GM12878 (cell line): ENCODE measurements around the gene TTLL6. TPM values are rescaled to one million over a fixed set of nuclear protein-coding genes. Genes with fewer than 3 reads are reported as not detected.

Experiments used
- ATAC-seq: fragments of 200-7000 bp; cut with Tn5 transposase; 3 replicates; pipeline ENCODE4 v1.9.1; 2020; ENCODE audit warnings: mild to moderate bottlenecking, moderate library complexity
- BruUV-seq: library from RNA; stranded (reverse); fragments of 400-500 nt; replicated peaks from 2 replicates; lab custom pipeline; 2021; lab: Mats Ljungman, UMichigan
- CTCF ChIA-PET: fragments of 300-600 bp; sonication (Branson Sonifier 250); formaldehyde crosslinking; extraction: SDS; loops from one replicate; lab custom pipeline; 2021; ENCODE audit warnings: inconsistent platforms; lab: Yijun Ruan, JAX
- POLR2A ChIA-PET: fragments of 350-600 bp; formaldehyde crosslinking; extraction: SDS; loops from one replicate; lab custom pipeline; 2021; ENCODE audit warnings: inconsistent platforms; lab: Charles Lee
- RAD21 ChIA-PET: fragments of 300-600 bp; sonication (Branson Sonifier 250); formaldehyde crosslinking; loops from one replicate; lab custom pipeline; 2023; ENCODE audit warnings: antibody characterized with exemption; ENCODE audit not compliant: unreplicated experiment; lab: Charles Lee
- SMC1A ChIA-PET: fragments of 300-600 bp; sonication (Branson Sonifier 250); formaldehyde crosslinking; loops from one replicate; lab custom pipeline; 2023; ENCODE audit not compliant: unreplicated experiment, uncharacterized antibody; lab: Charles Lee
- DNase-seq: peaks from one replicate; pipeline ENCODE4 v3.0.0-alpha.2; 2011; ENCODE audit warnings: low read depth, low spot score
- FAIRE-seq: peaks from 3 replicates; lab custom pipeline; 2011; peaks lifted over from hg19 to GRCh38; lab: Jason Lieb, UNC
- H2AFZ ChIP-seq: 2 replicates; pipeline ENCODE4 v1.6.0; 2011; ENCODE audit warnings: low read depth, low read length, control low read depth; ENCODE audit not compliant: control insufficient read depth
- H3K27ac ChIP-seq: 2 replicates; pipeline ENCODE4 v1.5.1; 2011; ENCODE audit warnings: control low read depth; ENCODE audit not compliant: control insufficient read depth, insufficient read depth
- H3K27me3 ChIP-seq, 2 experiments: replicated peaks in 1 of 2; 2 replicates each; pipeline versions ENCODE4 v1.6.0 to v1.6.1; 2011; ENCODE audit warnings: low read length in 1 of 2; ENCODE audit not compliant: control insufficient read depth in 2 of 2, insufficient read depth in 2 of 2
- H3K36me3 ChIP-seq, 2 experiments: 2 replicates each; pipeline ENCODE4 v1.5.1; 2011; ENCODE audit warnings: low read length in 1 of 2; ENCODE audit not compliant: control insufficient read depth in 2 of 2, insufficient read depth in 2 of 2
- H3K4me1 ChIP-seq: 2 replicates; pipeline ENCODE4 v1.6.1; 2011; ENCODE audit warnings: mild to moderate bottlenecking, low read length, moderate library complexity, mixed read lengths; ENCODE audit not compliant: control insufficient read depth, insufficient read depth
- H3K4me2 ChIP-seq: 2 replicates; pipeline ENCODE4 v1.6.0; 2011; ENCODE audit warnings: control low read depth; ENCODE audit not compliant: control insufficient read depth, insufficient read depth
- H3K4me3 ChIP-seq: fragments of 200-600 bp; sonication (generic); 2 replicates; pipeline ENCODE4 v1.5.1; 2016
- H3K79me2 ChIP-seq: 2 replicates; pipeline ENCODE4 v1.6.0; 2011; ENCODE audit warnings: low read length; ENCODE audit not compliant: control insufficient read depth, insufficient read depth
- H3K9ac ChIP-seq: 2 replicates; pipeline ENCODE4 v1.8.0; 2011; ENCODE audit warnings: low read length, control low read depth, mixed read lengths; ENCODE audit not compliant: control insufficient read depth, insufficient read depth
- H3K9me3 ChIP-seq: replicated peaks from 3 replicates; pipeline ENCODE4 v1.5.1; 2011; ENCODE audit warnings: mild to moderate bottlenecking, low read length; ENCODE audit not compliant: control insufficient read depth, insufficient read depth
- H4K20me1 ChIP-seq: 2 replicates; pipeline ENCODE4 v1.6.0; 2011; ENCODE audit not compliant: control insufficient read depth, insufficient read depth
- BMI1 ChIP-seq: fragments of 450-650 bp; IDR thresholded peaks from 2 replicates; pipeline ENCODE4 v1.6.1; 2016; ENCODE audit warnings: mild to moderate bottlenecking, moderate library complexity, borderline replicate concordance
- CBX3 ChIP-seq: fragments of 200-600 bp; sonication (generic); IDR thresholded peaks from 2 replicates; pipeline ENCODE4 v1.6.1; 2016; ENCODE audit warnings: low read depth, borderline replicate concordance
- CREM ChIP-seq: IDR thresholded peaks from 2 replicates; pipeline ENCODE4 v1.6.1; 2014; ENCODE audit warnings: antibody characterized with exemption, low read depth
- NBN ChIP-seq: fragments of 450-650 bp; IDR thresholded peaks from 2 replicates; pipeline ENCODE4 v1.6.1; 2016
- POLR2A ChIP-seq: IDR thresholded peaks from 2 replicates; pipeline ENCODE4 v1.6.1; 2011; ENCODE audit warnings: low read depth, mild to moderate bottlenecking, low read length
- RAD51 ChIP-seq: fragments of 450-650 bp; IDR thresholded peaks from 2 replicates; pipeline ENCODE4 v1.6.1; 2016; ENCODE audit warnings: moderate library complexity, mild to moderate bottlenecking, inconsistent platforms
- RELA ChIP-seq: fragments of 450-650 bp; IDR thresholded peaks from 2 replicates; pipeline ENCODE4 v1.8.0; 2014; ENCODE audit warnings: borderline replicate concordance; ENCODE audit not compliant: partially characterized antibody
- SIX5 ChIP-seq: IDR thresholded peaks from 2 replicates; pipeline ENCODE4 v1.6.1; 2011; ENCODE audit warnings: mild to moderate bottlenecking, low read depth, low read length, moderate library complexity; ENCODE audit not compliant: severe bottlenecking
- SP1 ChIP-seq: IDR thresholded peaks from one replicate; pipeline ENCODE4 v1.6.1; 2011; ENCODE audit warnings: low read depth, low read length
- SPI1 ChIP-seq: IDR thresholded peaks from 2 replicates; pipeline ENCODE4 v1.6.1; 2011; ENCODE audit warnings: low read depth, mild to moderate bottlenecking, low read length, moderate library complexity, borderline replicate concordance; ENCODE audit not compliant: insufficient read depth
- USF1 ChIP-seq: IDR thresholded peaks from 2 replicates; pipeline ENCODE4 v1.6.1; 2011; ENCODE audit warnings: borderline replicate concordance, low read depth, mild to moderate bottlenecking, moderate library complexity, mixed read lengths, low read length; ENCODE audit not compliant: insufficient read depth; ENCODE audit errors: extremely low read length
- YBX1 ChIP-seq: fragments of 450-650 bp; IDR thresholded peaks from 2 replicates; pipeline ENCODE4 v1.6.1; 2016; ENCODE audit warnings: antibody characterized with exemption
- ZNF274 ChIP-seq: IDR thresholded peaks from one replicate; pipeline ENCODE4 v1.8.0; 2011; ENCODE audit not compliant: insufficient read length, insufficient read depth
- WGBS: methylation state at CpG from one replicate; pipeline ENCODE4 v1.1.6; 2016; ENCODE audit warnings: low lambda C conversion rate; ENCODE audit not compliant: insufficient replicate concordance, insufficient coverage; ENCODE audit errors: missing lambda C conversion rate; 5-methylcytosine and 5-hydroxymethylcytosine counted together
- in situ Hi-C: fragments of 300-500 bp; cut with MboI; formaldehyde crosslinking; loops from 9 replicates; pipeline ENCODE4 v1.14.3; 2018; ENCODE audit warnings: mixed read lengths
- intact Hi-C: fragments of 100-400 bp; cut with micrococcal nuclease; formaldehyde crosslinking; loops from one replicate; pipeline ENCODE4 v1.14.2; 2022; ENCODE audit not compliant: unreplicated experiment
- polyA plus RNA-seq, 11 experiments: library from polyadenylated mRNA; depleted of rRNA in 4 of 11; unstranded in 6 of 11; stranded (reverse) in 5 of 11; fragments of >200 nt; fragmentation: Nextera tagmentation in 4 of 11; fragmentation: Illumina TruSeq in 1 of 11; extraction: Ambion mirVana in 4 of 11; extraction: Trizol in 1 of 11; gene quantifications; 1 replicate in 1 of 11; 2 replicates in 10 of 11; pipeline versions ENCODE4 v1.2.1 to v1.2.3, GENCODE V29; 2011 to 2016; ENCODE audit warnings: inconsistent platforms in 2 of 11, missing spikeins in 2 of 11, low read depth in 1 of 11
- total RNA-seq, 4 experiments: library from RNA; depleted of rRNA in 3 of 4; stranded (reverse); fragments of >200 nt in 3 of 4; fragmentation: Illumina TruSeq in 1 of 4; extraction: Trizol in 1 of 4; gene quantifications; 2 replicates each; pipeline versions ENCODE4 v1.2.1 to v1.2.3, GENCODE V29; 2013 to 2021
- TF ChIP-seq, protein P1 (sequence below): fragments of 450-650 bp; IDR thresholded peaks from 2 replicates; pipeline ENCODE4 v1.6.1; 2017; ENCODE audit warnings: antibody characterized with exemption, mild to moderate bottlenecking, moderate library complexity
- TF ChIP-seq, protein P2 (sequence below): fragments of 450-650 bp; IDR thresholded peaks from 2 replicates; pipeline ENCODE4 v1.6.1; 2017; ENCODE audit warnings: mild to moderate bottlenecking

Gene TTLL6
- total and polyA plus RNA-seq, 10 of the 15 experiments (the other 5 are each of a cell fraction or from before 2014, with no cell fraction given), result 0.06 to 0.36 (median 0.13) TPM; not detected in 4

GRCh38 chr17:48756830-48757251 is 60.2 kb downstream of the TTLL6 start:
- ChIA-PET SMC1A (no interaction called here), CTCF (interaction anchor here (1.0 to 2.7 kb wide), 2 partner anchors 33 to 44 kb away, joined by 3 to 13 read pairs; partner anchors contain the start of gene PRAC2)
- FAIRE-seq, result no peak
- Histone ChIP-seq H3K4me1 (no peaks in the 10 kb centered on the region), H3K4me3 (no peak overlapping the region), H3K9ac (no peak overlapping the region)
- BruUV-seq, result no TSS peak
- TF ChIP-seq CREM (no peak), CBX3 (no peak), RAD51 (peak; percentile 14; the same call in 1 of the 2 replicates), NBN (no peak), SIX5 (no peak), BMI1 (no peak), SP1 (no peak), USF1 (peak; percentile 52), ZNF274 (no peak), RELA (no peak), YBX1 (no peak), SPI1 (peak; percentile 50; the same call in 1 of the 2 replicates), POLR2A (no peak)
- TF ChIP-seq, protein P1, sequence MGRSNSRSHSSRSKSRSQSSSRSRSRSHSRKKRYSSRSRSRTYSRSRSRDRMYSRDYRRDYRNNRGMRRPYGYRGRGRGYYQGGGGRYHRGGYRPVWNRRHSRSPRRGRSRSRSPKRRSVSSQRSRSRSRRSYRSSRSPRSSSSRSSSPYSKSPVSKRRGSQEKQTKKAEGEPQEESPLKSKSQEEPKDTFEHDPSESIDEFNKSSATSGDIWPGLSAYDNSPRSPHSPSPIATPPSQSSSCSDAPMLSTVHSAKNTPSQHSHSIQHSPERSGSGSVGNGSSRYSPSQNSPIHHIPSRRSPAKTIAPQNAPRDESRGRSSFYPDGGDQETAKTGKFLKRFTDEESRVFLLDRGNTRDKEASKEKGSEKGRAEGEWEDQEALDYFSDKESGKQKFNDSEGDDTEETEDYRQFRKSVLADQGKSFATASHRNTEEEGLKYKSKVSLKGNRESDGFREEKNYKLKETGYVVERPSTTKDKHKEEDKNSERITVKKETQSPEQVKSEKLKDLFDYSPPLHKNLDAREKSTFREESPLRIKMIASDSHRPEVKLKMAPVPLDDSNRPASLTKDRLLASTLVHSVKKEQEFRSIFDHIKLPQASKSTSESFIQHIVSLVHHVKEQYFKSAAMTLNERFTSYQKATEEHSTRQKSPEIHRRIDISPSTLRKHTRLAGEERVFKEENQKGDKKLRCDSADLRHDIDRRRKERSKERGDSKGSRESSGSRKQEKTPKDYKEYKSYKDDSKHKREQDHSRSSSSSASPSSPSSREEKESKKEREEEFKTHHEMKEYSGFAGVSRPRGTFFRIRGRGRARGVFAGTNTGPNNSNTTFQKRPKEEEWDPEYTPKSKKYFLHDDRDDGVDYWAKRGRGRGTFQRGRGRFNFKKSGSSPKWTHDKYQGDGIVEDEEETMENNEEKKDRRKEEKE, result no peak
- TF ChIP-seq, protein P2, sequence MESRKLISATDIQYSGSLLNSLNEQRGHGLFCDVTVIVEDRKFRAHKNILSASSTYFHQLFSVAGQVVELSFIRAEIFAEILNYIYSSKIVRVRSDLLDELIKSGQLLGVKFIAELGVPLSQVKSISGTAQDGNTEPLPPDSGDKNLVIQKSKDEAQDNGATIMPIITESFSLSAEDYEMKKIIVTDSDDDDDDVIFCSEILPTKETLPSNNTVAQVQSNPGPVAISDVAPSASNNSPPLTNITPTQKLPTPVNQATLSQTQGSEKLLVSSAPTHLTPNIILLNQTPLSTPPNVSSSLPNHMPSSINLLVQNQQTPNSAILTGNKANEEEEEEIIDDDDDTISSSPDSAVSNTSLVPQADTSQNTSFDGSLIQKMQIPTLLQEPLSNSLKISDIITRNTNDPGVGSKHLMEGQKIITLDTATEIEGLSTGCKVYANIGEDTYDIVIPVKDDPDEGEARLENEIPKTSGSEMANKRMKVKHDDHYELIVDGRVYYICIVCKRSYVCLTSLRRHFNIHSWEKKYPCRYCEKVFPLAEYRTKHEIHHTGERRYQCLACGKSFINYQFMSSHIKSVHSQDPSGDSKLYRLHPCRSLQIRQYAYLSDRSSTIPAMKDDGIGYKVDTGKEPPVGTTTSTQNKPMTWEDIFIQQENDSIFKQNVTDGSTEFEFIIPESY, result no peak
- TF ChIP-seq, all 136 proteins: peak for 3
- RAD21 ChIA-PET, result interaction anchor here (0.5 kb wide), 1 partner anchor 746 kb away, joined by 3 read pairs; no protein-coding TSS in a partner anchor
- DNase-seq (no peak), ATAC-seq (peak; percentile 40; the same call in 1 of the 3 replicates)
- Histone ChIP-seq H4K20me1 (peaks cover 2% of the 10 kb centered on the region; the same call in 1 of the 2 replicates), H3K79me2 (no peaks in the 10 kb centered on the region), H3K9me3 (no peaks in the 10 kb centered on the region), H3K36me3 (no peaks in the 10 kb centered on the region), H3K27me3 (peaks cover 21 to 23% of the 10 kb centered on the region in 2 experiments), H2AFZ (no peak overlapping the region), H3K27ac (no peak overlapping the region), H3K4me2 (no peak overlapping the region)
- POLR2A ChIA-PET, result interaction anchor here (0.5 kb wide), 1 partner anchor 298 kb away, joined by 3 read pairs; no protein-coding TSS in a partner anchor
- WGBS, result 2% methylated on average over 3 of the region's 3 CpGs
- intact Hi-C loops, result no loop called here
- in situ Hi-C loops, result no loop called here
